WTC11 (cell line): ENCODE data around the gene TPPP3. TPM values are rescaled to one million over a fixed set of nuclear protein-coding genes. Genes with fewer than 3 reads are reported as not detected.
"Not testable (repeated sequence)": the region's sequence is repeated elsewhere in the genome, so short reads cannot be mapped to it uniquely, and the experiment has no call there.

ENCODE experiments used
- ATAC-seq: fragments of 200-7000 bp; cut with Tn5 transposase; 2 replicates; pipeline ENCODE4 v1.10.0; 2021; ENCODE audit warnings: mild to moderate bottlenecking, moderate library complexity
- CTCF ChIA-PET: fragments of 300-600 bp; sonication (Branson Sonifier 250); formaldehyde crosslinking; loops from one replicate; lab custom pipeline; 2021; ENCODE audit warnings: antibody characterized with exemption; lab: Charles Lee
- POLR2A ChIA-PET: fragments of 350-600 bp; sonication (Branson Sonifier 250); formaldehyde crosslinking; loops from one replicate; lab custom pipeline; 2021; ENCODE audit warnings: antibody characterized with exemption; lab: Charles Lee
- DNase-seq: peaks from one replicate; pipeline ENCODE4 v3.0.0; 2021; ENCODE audit warnings: low spot score
- H3K27ac Mint-ChIP-seq: 2 replicates; pipeline ENCODE4 v1.8.0; 2021; ENCODE audit warnings: mixed read lengths
- H3K27me3 Mint-ChIP-seq: 2 replicates; pipeline ENCODE4 v1.8.0; 2021; ENCODE audit warnings: low read depth, mild to moderate bottlenecking, moderate library complexity, mixed read lengths
- H3K36me3 Mint-ChIP-seq: 2 replicates; pipeline ENCODE4 v1.8.0; 2021; ENCODE audit warnings: mixed read lengths
- H3K4me1 Mint-ChIP-seq: 2 replicates; pipeline ENCODE4 v1.8.0; 2022; ENCODE audit warnings: mixed read lengths
- H3K4me3 Mint-ChIP-seq: 2 replicates; pipeline ENCODE4 v1.8.0; 2021; ENCODE audit warnings: mild to moderate bottlenecking, moderate library complexity, mixed read lengths
- H3K9me3 Mint-ChIP-seq: 2 replicates; pipeline ENCODE4 v1.8.0; 2021; ENCODE audit warnings: mixed read lengths
- CREB1 ChIP-seq: sonication (generic); formaldehyde crosslinking; IDR thresholded peaks from 2 replicates; pipeline ENCODE4 v1.8.0; 2023; ENCODE audit warnings: mild to moderate bottlenecking, missing genetic modification reagents
- CREM ChIP-seq: sonication (generic); formaldehyde crosslinking; IDR thresholded peaks from 2 replicates; pipeline ENCODE4 v1.8.1; 2022; ENCODE audit warnings: mild to moderate bottlenecking, missing genetic modification reagents, moderate library complexity
- ETV6 ChIP-seq: sonication (generic); formaldehyde crosslinking; IDR thresholded peaks from 2 replicates; pipeline ENCODE4 v1.8.1; 2022; ENCODE audit warnings: mild to moderate bottlenecking, missing genetic modification reagents
- HMGA2 ChIP-seq: fragments of 250-450 bp; sonication (Bioruptor Pico); IDR thresholded peaks from 2 replicates; pipeline ENCODE4 v1.4.0; 2021; ENCODE audit warnings: mild to moderate bottlenecking, moderate library complexity
- OVOL2 ChIP-seq: fragments of 250-450 bp; sonication (Bioruptor Pico); IDR thresholded peaks from 2 replicates; pipeline ENCODE4 v1.9.0; 2021; ENCODE audit warnings: mild to moderate bottlenecking, borderline replicate concordance
- TEAD1 ChIP-seq: sonication (generic); formaldehyde crosslinking; IDR thresholded peaks from 2 replicates; pipeline ENCODE4 v1.8.0; 2022; ENCODE audit warnings: mild to moderate bottlenecking, missing genetic modification reagents
- TEAD4 ChIP-seq: sonication (generic); formaldehyde crosslinking; IDR thresholded peaks from 2 replicates; pipeline ENCODE4 v1.8.0; 2022; ENCODE audit warnings: mild to moderate bottlenecking, missing genetic modification reagents
- total RNA-seq: library from RNA; stranded (reverse); gene quantifications from 3 replicates; pipeline ENCODE4 v1.2.3, GENCODE V29; 2021
- TF ChIP-seq, protein P1 (sequence below): sonication (generic); formaldehyde crosslinking; IDR thresholded peaks from 2 replicates; pipeline ENCODE4 v1.8.0; 2022; ENCODE audit warnings: mild to moderate bottlenecking, missing genetic modification reagents
- TF ChIP-seq, protein P2 (sequence below): sonication (generic); formaldehyde crosslinking; IDR thresholded peaks from 2 replicates; pipeline ENCODE4 v1.8.1; 2023; ENCODE audit warnings: mild to moderate bottlenecking, missing genetic modification reagents
- TF ChIP-seq, protein P3 (sequence below): fragments of 250-450 bp; sonication (Bioruptor Pico); IDR thresholded peaks from 2 replicates; pipeline ENCODE4 v2.1.2; 2022; ENCODE audit warnings: mild to moderate bottlenecking, moderate library complexity
- TF ChIP-seq, protein P4 (sequence below): sonication (generic); formaldehyde crosslinking; IDR thresholded peaks from 2 replicates; pipeline ENCODE4 v1.8.1; 2023; ENCODE audit warnings: mild to moderate bottlenecking, missing genetic modification reagents, moderate library complexity
- TF ChIP-seq, protein P5 (sequence below): sonication (generic); formaldehyde crosslinking; IDR thresholded peaks from 2 replicates; pipeline ENCODE4 v1.8.1; 2022; ENCODE audit warnings: low read depth, missing genetic modification reagents, borderline replicate concordance
- TF ChIP-seq, protein P6 (sequence below): fragments of 250-450 bp; sonication (Bioruptor Pico); IDR thresholded peaks from 2 replicates; pipeline ENCODE4 v1.9.0; 2021; ENCODE audit warnings: mild to moderate bottlenecking
- TF ChIP-seq, protein P7 (sequence below): sonication (generic); formaldehyde crosslinking; IDR thresholded peaks from 2 replicates; pipeline ENCODE4 v1.8.1; 2022; ENCODE audit warnings: low read depth, mild to moderate bottlenecking, moderate library complexity, missing genetic modification reagents, borderline replicate concordance
- TF ChIP-seq, protein P8 (sequence below): sonication (generic); formaldehyde crosslinking; conservative IDR thresholded peaks from 2 replicates; pipeline ENCODE4 v1.8.1; 2022; ENCODE audit warnings: mild to moderate bottlenecking, missing genetic modification reagents
- TF ChIP-seq, protein P9 (sequence below): fragments of 250-450 bp; sonication (Bioruptor Pico); IDR thresholded peaks from 2 replicates; pipeline ENCODE4 v1.9.0; 2021; ENCODE audit warnings: moderate library complexity, mild to moderate bottlenecking, inconsistent platforms, borderline replicate concordance

The TPPP3 gene
- total RNA-seq, 1 experiment from 2014 or later = 0.74 TPM

DNA sequence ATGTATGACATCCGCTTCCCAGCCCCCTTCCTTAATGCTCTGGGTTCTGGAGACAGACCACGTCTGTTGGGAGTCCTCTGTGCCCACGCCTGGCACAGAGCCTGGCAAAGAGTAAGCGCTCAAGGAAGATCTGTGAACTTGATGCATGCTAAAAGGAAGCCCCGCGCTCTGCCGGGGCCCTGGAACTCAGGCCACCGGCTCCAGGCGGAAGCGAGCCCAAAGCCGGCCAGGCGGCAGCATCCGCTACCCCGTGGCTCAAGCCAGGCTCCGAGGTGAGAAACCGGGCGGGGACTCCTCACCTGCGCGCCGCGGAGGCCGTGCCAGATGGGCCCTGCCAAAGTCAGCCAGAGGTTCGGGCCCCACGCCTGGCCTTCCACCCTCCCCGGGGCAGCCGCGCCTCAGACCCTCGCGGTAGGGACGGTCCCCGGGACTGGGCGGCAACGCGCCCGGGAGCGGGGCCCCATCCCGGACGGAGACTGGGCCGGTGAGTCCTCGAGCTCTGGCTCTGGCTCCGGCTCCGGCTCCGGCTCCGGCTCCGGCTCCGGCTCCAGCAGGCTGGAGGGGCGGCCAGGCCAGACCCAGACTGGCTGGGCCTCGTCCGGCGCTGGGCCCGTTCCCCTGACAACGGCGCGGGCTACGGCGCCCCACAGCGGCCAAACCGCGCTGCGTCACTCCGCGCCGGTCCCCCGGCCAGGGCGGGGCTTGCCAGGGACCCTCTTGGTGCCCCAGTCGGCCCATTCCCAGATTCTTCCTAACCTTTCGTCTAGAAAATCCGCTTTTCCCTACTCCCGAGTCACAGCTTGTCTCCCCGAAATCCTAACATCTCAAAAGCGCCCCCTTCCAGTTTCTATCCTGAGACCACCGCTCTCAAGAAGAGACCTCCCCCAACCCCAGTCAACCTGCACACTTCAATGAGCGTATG, 22.8 kb upstream of the TPPP3 start, which contains the start of gene ZDHHC1 (continued):
- TF ChIP-seq TEAD1 (CRISPR knock-in tag) (0 out of 2 replicates have a peak, but pooled peaks have one; percentile 43), HMGA2 (CRISPR knock-in tag) (no peak), CREB1 (CRISPR knock-in tag) (no peak), CREM (CRISPR knock-in tag) (peak; percentile 59), OVOL2 (CRISPR knock-in tag) (no peak), ETV6 (CRISPR knock-in tag) (peak; percentile 64; the same call in 1 of the 2 replicates), TEAD4 (CRISPR knock-in tag) (no peak)
- TF ChIP-seq, protein P1, sequence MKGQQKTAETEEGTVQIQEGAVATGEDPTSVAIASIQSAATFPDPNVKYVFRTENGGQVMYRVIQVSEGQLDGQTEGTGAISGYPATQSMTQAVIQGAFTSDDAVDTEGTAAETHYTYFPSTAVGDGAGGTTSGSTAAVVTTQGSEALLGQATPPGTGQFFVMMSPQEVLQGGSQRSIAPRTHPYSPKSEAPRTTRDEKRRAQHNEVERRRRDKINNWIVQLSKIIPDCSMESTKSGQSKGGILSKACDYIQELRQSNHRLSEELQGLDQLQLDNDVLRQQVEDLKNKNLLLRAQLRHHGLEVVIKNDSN (CRISPR knock-in tag) = no peak
- TF ChIP-seq, protein P2, sequence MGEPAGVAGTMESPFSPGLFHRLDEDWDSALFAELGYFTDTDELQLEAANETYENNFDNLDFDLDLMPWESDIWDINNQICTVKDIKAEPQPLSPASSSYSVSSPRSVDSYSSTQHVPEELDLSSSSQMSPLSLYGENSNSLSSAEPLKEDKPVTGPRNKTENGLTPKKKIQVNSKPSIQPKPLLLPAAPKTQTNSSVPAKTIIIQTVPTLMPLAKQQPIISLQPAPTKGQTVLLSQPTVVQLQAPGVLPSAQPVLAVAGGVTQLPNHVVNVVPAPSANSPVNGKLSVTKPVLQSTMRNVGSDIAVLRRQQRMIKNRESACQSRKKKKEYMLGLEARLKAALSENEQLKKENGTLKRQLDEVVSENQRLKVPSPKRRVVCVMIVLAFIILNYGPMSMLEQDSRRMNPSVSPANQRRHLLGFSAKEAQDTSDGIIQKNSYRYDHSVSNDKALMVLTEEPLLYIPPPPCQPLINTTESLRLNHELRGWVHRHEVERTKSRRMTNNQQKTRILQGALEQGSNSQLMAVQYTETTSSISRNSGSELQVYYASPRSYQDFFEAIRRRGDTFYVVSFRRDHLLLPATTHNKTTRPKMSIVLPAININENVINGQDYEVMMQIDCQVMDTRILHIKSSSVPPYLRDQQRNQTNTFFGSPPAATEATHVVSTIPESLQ (CRISPR knock-in tag) = no peak
- TF ChIP-seq, protein P3, sequence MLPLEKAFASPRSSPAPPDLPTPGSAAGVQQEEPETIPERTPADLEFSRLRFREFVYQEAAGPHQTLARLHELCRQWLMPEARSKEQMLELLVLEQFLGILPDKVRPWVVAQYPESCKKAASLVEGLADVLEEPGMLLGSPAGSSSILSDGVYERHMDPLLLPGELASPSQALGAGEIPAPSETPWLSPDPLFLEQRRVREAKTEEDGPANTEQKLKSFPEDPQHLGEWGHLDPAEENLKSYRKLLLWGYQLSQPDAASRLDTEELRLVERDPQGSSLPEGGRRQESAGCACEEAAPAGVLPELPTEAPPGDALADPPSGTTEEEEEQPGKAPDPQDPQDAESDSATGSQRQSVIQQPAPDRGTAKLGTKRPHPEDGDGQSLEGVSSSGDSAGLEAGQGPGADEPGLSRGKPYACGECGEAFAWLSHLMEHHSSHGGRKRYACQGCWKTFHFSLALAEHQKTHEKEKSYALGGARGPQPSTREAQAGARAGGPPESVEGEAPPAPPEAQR (CRISPR knock-in tag) = no peak
- TF ChIP-seq, protein P4, sequence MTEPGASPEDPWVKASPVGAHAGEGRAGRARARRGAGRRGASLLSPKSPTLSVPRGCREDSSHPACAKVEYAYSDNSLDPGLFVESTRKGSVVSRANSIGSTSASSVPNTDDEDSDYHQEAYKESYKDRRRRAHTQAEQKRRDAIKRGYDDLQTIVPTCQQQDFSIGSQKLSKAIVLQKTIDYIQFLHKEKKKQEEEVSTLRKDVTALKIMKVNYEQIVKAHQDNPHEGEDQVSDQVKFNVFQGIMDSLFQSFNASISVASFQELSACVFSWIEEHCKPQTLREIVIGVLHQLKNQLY = no peak
- TF ChIP-seq, protein P5, sequence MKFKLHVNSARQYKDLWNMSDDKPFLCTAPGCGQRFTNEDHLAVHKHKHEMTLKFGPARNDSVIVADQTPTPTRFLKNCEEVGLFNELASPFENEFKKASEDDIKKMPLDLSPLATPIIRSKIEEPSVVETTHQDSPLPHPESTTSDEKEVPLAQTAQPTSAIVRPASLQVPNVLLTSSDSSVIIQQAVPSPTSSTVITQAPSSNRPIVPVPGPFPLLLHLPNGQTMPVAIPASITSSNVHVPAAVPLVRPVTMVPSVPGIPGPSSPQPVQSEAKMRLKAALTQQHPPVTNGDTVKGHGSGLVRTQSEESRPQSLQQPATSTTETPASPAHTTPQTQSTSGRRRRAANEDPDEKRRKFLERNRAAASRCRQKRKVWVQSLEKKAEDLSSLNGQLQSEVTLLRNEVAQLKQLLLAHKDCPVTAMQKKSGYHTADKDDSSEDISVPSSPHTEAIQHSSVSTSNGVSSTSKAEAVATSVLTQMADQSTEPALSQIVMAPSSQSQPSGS = no peak
- TF ChIP-seq, protein P6, sequence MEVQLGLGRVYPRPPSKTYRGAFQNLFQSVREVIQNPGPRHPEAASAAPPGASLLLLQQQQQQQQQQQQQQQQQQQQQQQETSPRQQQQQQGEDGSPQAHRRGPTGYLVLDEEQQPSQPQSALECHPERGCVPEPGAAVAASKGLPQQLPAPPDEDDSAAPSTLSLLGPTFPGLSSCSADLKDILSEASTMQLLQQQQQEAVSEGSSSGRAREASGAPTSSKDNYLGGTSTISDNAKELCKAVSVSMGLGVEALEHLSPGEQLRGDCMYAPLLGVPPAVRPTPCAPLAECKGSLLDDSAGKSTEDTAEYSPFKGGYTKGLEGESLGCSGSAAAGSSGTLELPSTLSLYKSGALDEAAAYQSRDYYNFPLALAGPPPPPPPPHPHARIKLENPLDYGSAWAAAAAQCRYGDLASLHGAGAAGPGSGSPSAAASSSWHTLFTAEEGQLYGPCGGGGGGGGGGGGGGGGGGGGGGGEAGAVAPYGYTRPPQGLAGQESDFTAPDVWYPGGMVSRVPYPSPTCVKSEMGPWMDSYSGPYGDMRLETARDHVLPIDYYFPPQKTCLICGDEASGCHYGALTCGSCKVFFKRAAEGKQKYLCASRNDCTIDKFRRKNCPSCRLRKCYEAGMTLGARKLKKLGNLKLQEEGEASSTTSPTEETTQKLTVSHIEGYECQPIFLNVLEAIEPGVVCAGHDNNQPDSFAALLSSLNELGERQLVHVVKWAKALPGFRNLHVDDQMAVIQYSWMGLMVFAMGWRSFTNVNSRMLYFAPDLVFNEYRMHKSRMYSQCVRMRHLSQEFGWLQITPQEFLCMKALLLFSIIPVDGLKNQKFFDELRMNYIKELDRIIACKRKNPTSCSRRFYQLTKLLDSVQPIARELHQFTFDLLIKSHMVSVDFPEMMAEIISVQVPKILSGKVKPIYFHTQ (CRISPR knock-in tag) = no peak
- TF ChIP-seq, protein P7, sequence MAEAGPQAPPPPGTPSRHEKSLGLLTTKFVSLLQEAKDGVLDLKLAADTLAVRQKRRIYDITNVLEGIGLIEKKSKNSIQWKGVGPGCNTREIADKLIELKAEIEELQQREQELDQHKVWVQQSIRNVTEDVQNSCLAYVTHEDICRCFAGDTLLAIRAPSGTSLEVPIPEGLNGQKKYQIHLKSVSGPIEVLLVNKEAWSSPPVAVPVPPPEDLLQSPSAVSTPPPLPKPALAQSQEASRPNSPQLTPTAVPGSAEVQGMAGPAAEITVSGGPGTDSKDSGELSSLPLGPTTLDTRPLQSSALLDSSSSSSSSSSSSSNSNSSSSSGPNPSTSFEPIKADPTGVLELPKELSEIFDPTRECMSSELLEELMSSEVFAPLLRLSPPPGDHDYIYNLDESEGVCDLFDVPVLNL (CRISPR knock-in tag) = no peak
- TF ChIP-seq, protein P8, sequence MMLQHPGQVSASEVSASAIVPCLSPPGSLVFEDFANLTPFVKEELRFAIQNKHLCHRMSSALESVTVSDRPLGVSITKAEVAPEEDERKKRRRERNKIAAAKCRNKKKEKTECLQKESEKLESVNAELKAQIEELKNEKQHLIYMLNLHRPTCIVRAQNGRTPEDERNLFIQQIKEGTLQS (CRISPR knock-in tag) = no peak
- TF ChIP-seq, protein P9, sequence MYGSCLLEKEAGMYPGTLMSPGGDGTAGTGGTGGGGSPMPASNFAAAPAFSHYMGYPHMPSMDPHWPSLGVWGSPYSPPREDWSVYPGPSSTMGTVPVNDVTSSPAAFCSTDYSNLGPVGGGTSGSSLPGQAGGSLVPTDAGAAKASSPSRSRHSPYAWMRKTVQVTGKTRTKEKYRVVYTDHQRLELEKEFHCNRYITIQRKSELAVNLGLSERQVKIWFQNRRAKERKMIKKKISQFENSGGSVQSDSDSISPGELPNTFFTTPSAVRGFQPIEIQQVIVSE (CRISPR knock-in tag) = no peak

DNA sequence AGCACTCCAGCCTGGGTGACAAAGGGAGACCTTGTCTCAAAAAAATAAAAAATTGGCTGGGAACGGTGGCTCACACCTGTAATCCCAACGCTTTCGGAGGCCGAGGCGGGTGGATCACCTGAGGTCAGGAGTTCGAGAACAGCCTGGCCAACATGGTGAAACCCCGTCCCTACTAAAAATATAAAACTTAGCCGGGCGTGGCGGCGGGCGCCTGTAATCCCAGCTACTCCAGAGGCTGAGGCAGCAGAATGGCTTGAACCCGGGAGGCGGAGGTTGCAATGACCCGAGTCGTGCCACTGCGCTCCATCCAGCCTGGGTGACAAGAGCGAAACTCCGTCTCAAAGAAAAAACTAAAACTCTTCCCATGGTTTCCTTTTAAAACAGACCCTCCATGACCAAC, 22.1 kb upstream of the TPPP3 start:
- Mint-ChIP-seq H3K4me1 (peaks cover 29% of the 10 kb centered on the region), H3K27me3 (peaks cover 24% of the 10 kb centered on the region), H3K4me3 (peak overlapping the region; percentile 73), H3K27ac (peak overlapping the region; percentile 9; the same call in 1 of the 2 replicates)
- POLR2A ChIA-PET, DNase-seq, H3K36me3 Mint-ChIP-seq, H3K9me3 Mint-ChIP-seq, ATAC-seq: not testable (repeated sequence)
- CTCF ChIA-PET = interaction anchor here (0.8 to 4.0 kb wide), 4 partner anchors 9 to 50 kb away, joined by 3 to 42 read pairs (median 13); no protein-coding TSS in a partner anchor
